Esophagus squamous epithelium (tissue), 4 donors: ENCODE data around the gene GGT5.

Experiments used
- CTCF ChIP-seq, 6 experiments: fragments of 450-650 bp in 4 of 6; fragments of 200-600 bp in 2 of 6; sonication (generic) in 2 of 6; IDR thresholded peaks; one replicate each; pipeline ENCODE4 v1.5.1; 2016 to 2019; ENCODE audit warnings: antibody characterized with exemption in 6 of 6, mild to moderate bottlenecking in 4 of 6, moderate library complexity in 4 of 6
- POLR2A ChIP-seq, 4 donors: fragments of 450-650 bp; IDR thresholded peaks; one replicate each; pipeline ENCODE4 v1.6.1; 2017; ENCODE audit warnings: antibody characterized with exemption in 4 of 4, mild to moderate bottlenecking in 4 of 4, moderate library complexity in 3 of 4

- TF ChIP-seq CTCF (IDR thresholded peaks at IDR 0.05): no peak
- TF ChIP-seq POLR2A (IDR thresholded peaks at IDR 0.05): no peak
Measured at GRCh38 chr22:24176040-24176439, 68.8 kb downstream of the GGT5 start.
